ENCODE measurements around the gene TRIM47. TPM values are rescaled to one million over a fixed set of nuclear protein-coding genes. Genes with fewer than 3 reads are reported as not detected.

The TRIM47 gene
- total RNA-seq, 1 experiment from 2014 or later = 86.7 TPM

DNA sequence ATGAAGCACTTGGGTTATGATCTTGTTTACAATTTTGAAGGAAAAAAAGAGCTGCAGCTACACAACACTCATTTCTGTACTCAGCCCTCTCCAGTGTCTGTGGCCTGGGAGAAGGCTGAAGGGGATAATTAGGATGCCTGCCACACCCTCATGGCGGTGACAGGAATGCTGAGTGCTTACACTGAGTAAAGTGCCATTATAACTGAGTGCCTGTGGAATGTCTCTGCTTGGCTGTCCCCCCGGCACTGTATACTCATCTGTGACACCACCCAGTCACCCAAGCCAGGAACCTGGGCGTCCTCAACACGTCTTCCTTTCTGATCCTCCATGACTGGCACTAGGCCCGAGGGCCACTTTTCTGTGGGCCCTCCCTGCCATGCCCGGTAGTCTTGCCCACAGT lies 29.8 kb upstream of the TRIM47 start:
- no TSS peak for BruUV-seq (replicated peaks)
- Histone ChIP-seq H2AFZ (ENCODE audit: low read depth, low read length, poor library complexity, severe bottlenecking) (no peak overlapping the region), H3K36me3 (ENCODE audit: control insufficient read depth in 1 of 2, insufficient read depth in 2 of 2, low read length in 2 of 2) (no peaks in the 10 kb centered on the region), H3K4me1 (ENCODE audit: control insufficient read depth in 1 of 2, insufficient read depth in 2 of 2, low read length in 2 of 2) (peaks cover 20 to 31% of the 10 kb centered on the region in 2 experiments), H3K27ac (ENCODE audit: low read depth, low read length) (no peak overlapping the region), H3K9me3 (ENCODE audit: control insufficient read depth in 1 of 2, insufficient read depth in 1 of 2, low read depth in 1 of 2, low read length in 2 of 2) (no peaks in the 10 kb centered on the region), H3K4me2 (ENCODE audit: low read length) (peak overlapping the region; percentile 43), H4K20me1 (ENCODE audit: insufficient read depth) (no peaks in the 10 kb centered on the region), H3K9ac (ENCODE audit: low read length) (no peak overlapping the region), H3K4me3 (replicated peaks in 1 of 2; ENCODE audit: low read depth in 1 of 2, low read length in 2 of 2) (no peak overlapping the region), H3K27me3 (ENCODE audit: insufficient read depth, low read length) (no peaks in the 10 kb centered on the region), H3K79me2 (ENCODE audit: insufficient read depth, low read length) (peaks cover 13% of the 10 kb centered on the region), H3K9me2 (ENCODE audit: insufficient read depth) (no peaks in the 10 kb centered on the region)
- DNase-seq (ENCODE audit: low read depth, low spot score) (no peak), ATAC-seq (no peak)
- intact Hi-C loops (cut with micrococcal nuclease) = loop anchor here (10.0 kb wide), 1 partner anchor 197 kb away; the partner anchor contains the start of gene EXOC7
- ChIA-PET CTCF (interaction anchor here (1.2 kb wide), 1 partner anchor 9 kb away, joined by 3 read pairs; no protein-coding TSS in a partner anchor), POLR2A (no interaction called here), RAD21 (ENCODE audit: low non-redundant PET in 1 of 2, low total read pairs in 2 of 2, uncharacterized antibody in 2 of 2, unreplicated experiment in 2 of 2) (no interaction called here)
- TF ChIP-seq, protein P1, sequence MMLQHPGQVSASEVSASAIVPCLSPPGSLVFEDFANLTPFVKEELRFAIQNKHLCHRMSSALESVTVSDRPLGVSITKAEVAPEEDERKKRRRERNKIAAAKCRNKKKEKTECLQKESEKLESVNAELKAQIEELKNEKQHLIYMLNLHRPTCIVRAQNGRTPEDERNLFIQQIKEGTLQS (IDR thresholded peaks at IDR 0.05) = no peak
- TF ChIP-seq RAD21 (IDR thresholded peaks at IDR 0.05; ENCODE audit: low read depth) = no peak
- no peak for TF ChIP-seq ZNF274 (IDR thresholded peaks at IDR 0.05; ENCODE audit: low read depth, low read length)

DNA sequence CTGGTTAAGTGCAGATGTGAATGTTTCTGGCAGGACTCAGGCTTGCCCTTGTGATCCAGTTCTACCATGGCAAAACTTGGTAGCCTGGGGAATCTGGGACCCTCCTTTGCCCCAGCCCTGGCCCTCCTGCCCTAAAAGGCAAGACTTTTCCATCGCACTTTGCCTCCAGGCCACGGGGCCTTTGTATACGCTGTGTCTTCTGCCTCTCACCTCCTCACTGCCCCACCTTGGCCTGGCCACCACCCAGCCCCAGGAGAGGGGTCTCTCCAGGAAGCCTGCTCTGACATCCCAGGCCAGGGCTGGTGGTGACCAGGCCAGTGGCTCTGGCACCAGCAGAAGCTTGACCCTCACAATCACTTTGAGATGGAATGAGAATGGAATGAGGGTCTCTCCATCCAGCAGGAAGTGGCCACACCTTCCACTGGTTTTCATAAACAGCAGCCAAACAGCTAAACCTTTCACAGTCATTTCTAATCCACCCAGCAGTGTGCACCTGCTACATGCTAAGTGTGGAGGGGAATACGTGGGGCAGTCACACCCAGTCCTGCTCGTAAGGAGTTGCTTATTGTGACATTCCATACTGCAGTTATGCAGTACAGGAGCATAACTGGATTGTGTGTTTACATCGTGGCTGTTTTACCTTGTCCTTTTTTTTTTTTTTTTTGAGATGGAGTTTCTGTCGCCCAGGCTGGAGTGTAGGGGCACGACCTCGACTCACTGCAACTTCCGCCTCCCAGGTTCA lies 27.9 kb upstream of the TRIM47 start:
- Histone ChIP-seq H3K9me2 (ENCODE audit: insufficient read depth) (no peaks in the 10 kb centered on the region), H3K27me3 (ENCODE audit: insufficient read depth, low read length) (no peaks in the 10 kb centered on the region), H3K79me2 (ENCODE audit: insufficient read depth, low read length) (peaks cover 29% of the 10 kb centered on the region), H3K9me3 (ENCODE audit: control insufficient read depth in 1 of 2, insufficient read depth in 1 of 2, low read depth in 1 of 2, low read length in 2 of 2) (no peaks in the 10 kb centered on the region), H3K36me3 (ENCODE audit: control insufficient read depth in 1 of 2, insufficient read depth in 2 of 2, low read length in 2 of 2) (peaks cover 6 to 12% of the 10 kb centered on the region in 2 experiments), H4K20me1 (ENCODE audit: insufficient read depth) (no peaks in the 10 kb centered on the region), H2AFZ (ENCODE audit: low read depth, low read length, poor library complexity, severe bottlenecking) (no peak overlapping the region), H3K9ac (ENCODE audit: low read length) (peak overlapping the region; percentile 98; the same call in 1 of the 2 replicates), H3K4me3 (replicated peaks in 1 of 2; ENCODE audit: low read depth in 1 of 2, low read length in 2 of 2) (peak overlapping the region; percentile 88 to 100; a peak in 3 of 4 replicates), H3K4me2 (ENCODE audit: low read length) (peak overlapping the region; percentile 100), H3K4me1 (ENCODE audit: control insufficient read depth in 1 of 2, insufficient read depth in 2 of 2, low read length in 2 of 2) (peaks cover 24 to 36% of the 10 kb centered on the region in 2 experiments), H3K27ac (ENCODE audit: low read depth, low read length) (peak overlapping the region; percentile 80)
- BruUV-seq (replicated peaks) = no TSS peak
- ChIA-PET RAD21 (ENCODE audit: low non-redundant PET in 1 of 2, low total read pairs in 2 of 2, uncharacterized antibody in 2 of 2, unreplicated experiment in 2 of 2) (interaction anchor here (0.6 to 1.4 kb wide), 3 partner anchors 99 kb away, joined by 3 to 7 read pairs (median 5); no protein-coding TSS in a partner anchor), CTCF (interaction anchor here (0.7 to 2.8 kb wide), 9 partner anchors 14 to 373 kb away, joined by 3 to 68 read pairs (median 10); partner anchors contain the start of gene CDK3), POLR2A (interaction anchor here (0.9 to 2.7 kb wide), 5 partner anchors 11 to 332 kb away, joined by 3 to 11 read pairs (median 4); no protein-coding TSS in a partner anchor)
- intact Hi-C loops (cut with micrococcal nuclease) = loop anchor here (10.0 kb wide), 1 partner anchor 198 kb away; the partner anchor contains the start of gene EXOC7
- ATAC-seq (no peak), DNase-seq (ENCODE audit: low read depth, low spot score) (no peak)
- TF ChIP-seq, protein P2, sequence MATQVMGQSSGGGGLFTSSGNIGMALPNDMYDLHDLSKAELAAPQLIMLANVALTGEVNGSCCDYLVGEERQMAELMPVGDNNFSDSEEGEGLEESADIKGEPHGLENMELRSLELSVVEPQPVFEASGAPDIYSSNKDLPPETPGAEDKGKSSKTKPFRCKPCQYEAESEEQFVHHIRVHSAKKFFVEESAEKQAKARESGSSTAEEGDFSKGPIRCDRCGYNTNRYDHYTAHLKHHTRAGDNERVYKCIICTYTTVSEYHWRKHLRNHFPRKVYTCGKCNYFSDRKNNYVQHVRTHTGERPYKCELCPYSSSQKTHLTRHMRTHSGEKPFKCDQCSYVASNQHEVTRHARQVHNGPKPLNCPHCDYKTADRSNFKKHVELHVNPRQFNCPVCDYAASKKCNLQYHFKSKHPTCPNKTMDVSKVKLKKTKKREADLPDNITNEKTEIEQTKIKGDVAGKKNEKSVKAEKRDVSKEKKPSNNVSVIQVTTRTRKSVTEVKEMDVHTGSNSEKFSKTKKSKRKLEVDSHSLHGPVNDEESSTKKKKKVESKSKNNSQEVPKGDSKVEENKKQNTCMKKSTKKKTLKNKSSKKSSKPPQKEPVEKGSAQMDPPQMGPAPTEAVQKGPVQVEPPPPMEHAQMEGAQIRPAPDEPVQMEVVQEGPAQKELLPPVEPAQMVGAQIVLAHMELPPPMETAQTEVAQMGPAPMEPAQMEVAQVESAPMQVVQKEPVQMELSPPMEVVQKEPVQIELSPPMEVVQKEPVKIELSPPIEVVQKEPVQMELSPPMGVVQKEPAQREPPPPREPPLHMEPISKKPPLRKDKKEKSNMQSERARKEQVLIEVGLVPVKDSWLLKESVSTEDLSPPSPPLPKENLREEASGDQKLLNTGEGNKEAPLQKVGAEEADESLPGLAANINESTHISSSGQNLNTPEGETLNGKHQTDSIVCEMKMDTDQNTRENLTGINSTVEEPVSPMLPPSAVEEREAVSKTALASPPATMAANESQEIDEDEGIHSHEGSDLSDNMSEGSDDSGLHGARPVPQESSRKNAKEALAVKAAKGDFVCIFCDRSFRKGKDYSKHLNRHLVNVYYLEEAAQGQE (IDR thresholded peaks at IDR 0.05; ENCODE audit: low read depth) = no peak
- TF ChIP-seq CBX3 (IDR thresholded peaks at IDR 0.05; ENCODE audit: low read depth) = no peak
- no peak for TF ChIP-seq ZNF274 (IDR thresholded peaks at IDR 0.05; ENCODE audit: low read depth, low read length)
- TF ChIP-seq RAD21 (IDR thresholded peaks at IDR 0.05; ENCODE audit: low read depth) = no peak
- TF ChIP-seq ZFX (IDR thresholded peaks at IDR 0.05) = no peak
- TF ChIP-seq SRF (IDR thresholded peaks at IDR 0.05; ENCODE audit: low read depth) = no peak
- TF ChIP-seq YY1 (IDR thresholded peaks at IDR 0.05; ENCODE audit: extremely low read depth, insufficient replicate concordance, low read depth, low read length) = no peak
- no peak for TF ChIP-seq CEBPB (IDR thresholded peaks at IDR 0.05; ENCODE audit: low read depth)
- TF ChIP-seq SIN3A (IDR thresholded peaks at IDR 0.05; ENCODE audit: low read depth) = no peak
- TF ChIP-seq, protein P3, sequence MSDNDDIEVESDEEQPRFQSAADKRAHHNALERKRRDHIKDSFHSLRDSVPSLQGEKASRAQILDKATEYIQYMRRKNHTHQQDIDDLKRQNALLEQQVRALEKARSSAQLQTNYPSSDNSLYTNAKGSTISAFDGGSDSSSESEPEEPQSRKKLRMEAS (IDR thresholded peaks at IDR 0.05) = no peak
- no peak for TF ChIP-seq POLR2A (IDR thresholded peaks at IDR 0.05; ENCODE audit: borderline replicate concordance, extremely low read depth, insufficient read depth, insufficient read length)
- no peak for TF ChIP-seq TCF7L2 (IDR thresholded peaks at IDR 0.05; ENCODE audit: borderline replicate concordance, extremely low read depth, insufficient read depth, insufficient read length)
- TF ChIP-seq, protein P1 (IDR thresholded peaks at IDR 0.05) = no peak
- TF ChIP-seq EZH2 (IDR thresholded peaks at IDR 0.05) = no peak
- no peak for TF ChIP-seq JUND (IDR thresholded peaks at IDR 0.05)

Data from HCT116 (cell line).